GM18499 (cell line): ENCODE data around the gene NUPR1.
"Not testable (repeated sequence)": the region's sequence is repeated elsewhere in the genome, so short reads cannot be mapped to it uniquely, and the experiment has no call there.

Experiments
- ATAC-seq: cut with Tn5 transposase; IDR thresholded peaks from one replicate; pipeline ENCODE4 v1.9.1; 2021; ENCODE audit warnings: moderate number of reproducible peaks; ENCODE audit not compliant: insufficient read depth, unreplicated experiment

The NUPR1 gene

DNA sequence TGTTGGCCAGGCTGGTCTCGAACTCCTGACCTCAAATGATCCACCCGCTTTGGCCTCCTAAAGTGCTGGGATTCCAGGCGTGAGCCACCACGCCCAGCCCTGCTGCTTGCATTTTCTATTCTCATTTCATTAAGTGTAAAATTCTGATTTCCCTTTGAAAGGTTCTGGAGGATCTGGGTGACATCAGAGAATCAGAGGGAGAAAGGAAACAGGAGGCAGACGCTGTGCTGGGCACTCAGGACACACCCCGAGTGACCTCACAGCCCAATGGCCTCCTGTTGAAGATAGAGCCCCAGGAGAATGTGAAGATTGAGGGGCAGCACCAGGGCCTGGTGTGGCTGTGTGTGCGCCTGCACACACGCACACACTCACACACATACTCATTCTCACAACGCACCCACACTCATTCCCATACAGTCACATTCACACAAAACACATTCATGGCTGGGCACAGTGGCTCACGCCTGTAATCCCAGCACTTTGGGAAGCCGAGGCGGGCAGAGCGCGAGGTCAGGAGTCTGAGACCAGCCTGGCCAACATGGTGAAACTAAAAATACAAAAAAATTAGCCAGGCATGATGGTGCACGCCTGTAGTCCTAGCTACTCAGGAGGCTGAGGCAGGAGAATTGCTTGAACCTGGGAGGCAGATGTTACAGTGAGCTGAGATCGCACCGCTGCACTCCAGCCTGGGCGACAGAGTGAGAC lies 38.1 kb downstream of the NUPR1 start:
- not testable (repeated sequence) for ATAC-seq

DNA sequence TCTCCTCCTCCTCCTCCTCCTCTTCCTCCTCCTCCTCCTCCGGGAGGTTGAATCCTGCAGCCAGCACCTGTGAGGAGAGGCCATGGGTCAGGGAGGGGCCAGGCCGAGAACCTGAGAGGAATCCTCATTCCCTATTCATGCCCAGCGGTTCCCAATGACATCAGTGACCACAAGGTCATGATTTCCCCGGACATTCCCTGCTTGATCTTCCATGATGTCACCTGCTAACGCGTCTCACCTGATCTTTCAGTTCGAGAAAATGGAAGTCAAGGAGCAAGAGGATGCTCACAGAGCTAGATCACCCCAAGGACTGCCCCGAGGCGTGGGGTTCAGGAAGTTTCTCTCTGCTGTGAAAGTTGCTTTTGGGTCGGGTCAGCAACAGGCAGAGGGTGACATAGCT lies 38.9 kb downstream of the NUPR1 start:
- no peak for ATAC-seq

DNA sequence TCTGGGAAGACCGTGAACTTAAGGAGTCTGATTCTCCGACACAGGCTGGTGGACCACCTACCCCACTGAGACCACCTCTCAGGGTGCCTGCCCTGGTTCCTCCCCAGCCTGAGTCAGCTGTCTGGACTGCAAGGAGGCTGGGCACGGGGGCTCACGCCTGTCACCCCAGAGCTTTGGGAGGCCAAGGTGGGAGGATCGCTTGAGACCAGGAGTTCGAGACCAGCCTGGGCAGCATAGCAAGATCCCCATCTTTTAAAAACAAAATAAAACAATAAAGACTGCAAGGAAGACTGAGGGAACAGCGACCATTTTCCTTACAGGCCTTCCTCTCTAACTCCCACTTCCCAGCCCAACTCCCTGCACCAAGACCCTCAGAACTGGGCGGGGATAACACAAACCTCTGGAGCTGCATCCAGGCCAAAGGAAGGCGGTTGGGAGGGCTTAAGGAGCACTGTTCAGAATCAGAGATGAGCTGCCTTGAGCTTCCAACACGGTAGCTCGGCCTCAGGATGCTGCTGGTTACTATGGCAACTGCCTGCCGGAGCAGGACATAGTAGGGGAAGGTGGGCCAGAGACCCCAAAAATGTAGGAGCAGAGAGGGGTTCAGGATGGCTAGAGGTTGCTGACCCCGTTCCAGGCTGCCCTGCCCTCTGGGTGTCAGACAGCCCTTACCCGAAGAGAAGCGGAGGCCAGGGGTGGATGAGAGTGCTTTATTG lies 40.0 kb downstream of the NUPR1 start:
- no peak for ATAC-seq

DNA sequence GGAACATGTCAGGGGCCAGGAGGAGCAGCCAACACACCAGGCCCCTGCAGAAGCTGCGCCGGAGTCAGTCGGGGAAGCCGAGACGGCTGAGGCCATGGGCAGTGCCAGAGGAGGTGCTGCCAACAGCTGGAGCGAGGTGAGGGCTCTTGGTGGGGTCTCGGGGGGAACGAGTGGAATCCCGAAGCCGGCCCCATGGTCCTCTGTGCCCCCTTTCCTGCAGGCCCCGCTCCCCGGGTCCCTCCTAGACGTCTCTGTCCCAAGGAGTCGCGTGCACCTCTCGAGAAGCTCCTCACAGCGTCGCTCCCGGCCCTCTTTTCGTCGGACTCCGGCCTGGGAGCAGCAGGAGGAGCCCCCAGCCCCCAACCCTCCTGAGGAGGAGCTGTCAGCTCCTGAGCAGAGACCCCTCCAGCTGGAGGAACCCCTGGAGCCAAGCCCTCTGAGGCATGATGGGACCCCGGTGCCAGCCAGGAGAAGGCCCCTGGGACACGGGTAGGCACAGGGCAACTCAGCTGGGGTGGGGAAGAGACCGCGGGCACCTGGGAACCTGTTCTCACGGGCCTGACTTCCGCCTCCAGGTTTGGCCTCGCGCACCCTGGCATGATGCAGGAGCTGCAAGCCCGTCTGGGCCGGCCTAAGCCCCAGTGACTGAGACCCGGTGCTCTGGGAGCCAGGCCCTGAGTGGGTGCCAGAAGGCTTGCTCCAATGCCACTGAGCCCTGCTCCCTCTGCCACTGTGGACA lies 40.7 kb downstream of the NUPR1 start:
- ATAC-seq = no peak

DNA sequence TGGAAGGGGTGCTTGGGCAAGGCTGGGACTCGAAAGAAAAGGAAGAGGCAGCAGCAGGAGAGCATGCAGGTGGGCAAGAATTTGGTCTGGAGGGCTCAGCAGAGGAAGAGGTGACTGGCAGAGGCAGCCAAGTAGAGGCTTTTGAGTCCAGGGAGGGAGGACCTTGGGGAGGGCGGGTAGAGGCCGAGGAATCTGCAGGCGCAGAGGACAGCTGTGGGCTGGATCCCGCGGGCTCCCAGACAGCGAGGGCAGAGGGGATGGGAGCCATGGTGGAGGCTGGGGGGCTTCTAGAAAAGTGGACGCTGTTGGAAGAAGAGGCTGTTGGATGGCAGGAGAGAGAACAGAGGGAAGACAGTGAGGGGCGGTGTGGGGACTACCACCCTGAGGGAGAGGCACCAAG lies 41.4 kb downstream of the NUPR1 start:
- ATAC-seq = no peak

DNA sequence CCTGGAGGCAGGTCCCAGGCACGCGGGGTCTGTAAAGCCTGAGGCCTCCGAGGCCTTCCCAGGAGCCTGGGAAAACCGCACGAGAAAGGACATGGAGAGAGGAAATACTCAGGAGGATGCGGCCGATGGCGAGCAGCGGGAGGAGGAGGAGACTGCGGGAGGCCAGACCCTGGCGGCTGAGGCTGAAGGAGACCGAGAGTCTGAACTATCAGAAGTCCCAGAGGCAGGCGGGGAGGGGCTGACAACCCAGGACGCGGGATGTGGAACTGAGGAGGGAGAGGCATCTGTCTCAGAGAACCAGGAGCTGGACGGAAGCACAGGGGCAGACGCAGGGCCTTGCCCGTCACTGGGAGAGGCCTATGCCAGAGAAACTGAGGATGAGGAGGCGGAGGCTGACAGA lies 41.9 kb downstream of the NUPR1 start:
- ATAC-seq = no peak

DNA sequence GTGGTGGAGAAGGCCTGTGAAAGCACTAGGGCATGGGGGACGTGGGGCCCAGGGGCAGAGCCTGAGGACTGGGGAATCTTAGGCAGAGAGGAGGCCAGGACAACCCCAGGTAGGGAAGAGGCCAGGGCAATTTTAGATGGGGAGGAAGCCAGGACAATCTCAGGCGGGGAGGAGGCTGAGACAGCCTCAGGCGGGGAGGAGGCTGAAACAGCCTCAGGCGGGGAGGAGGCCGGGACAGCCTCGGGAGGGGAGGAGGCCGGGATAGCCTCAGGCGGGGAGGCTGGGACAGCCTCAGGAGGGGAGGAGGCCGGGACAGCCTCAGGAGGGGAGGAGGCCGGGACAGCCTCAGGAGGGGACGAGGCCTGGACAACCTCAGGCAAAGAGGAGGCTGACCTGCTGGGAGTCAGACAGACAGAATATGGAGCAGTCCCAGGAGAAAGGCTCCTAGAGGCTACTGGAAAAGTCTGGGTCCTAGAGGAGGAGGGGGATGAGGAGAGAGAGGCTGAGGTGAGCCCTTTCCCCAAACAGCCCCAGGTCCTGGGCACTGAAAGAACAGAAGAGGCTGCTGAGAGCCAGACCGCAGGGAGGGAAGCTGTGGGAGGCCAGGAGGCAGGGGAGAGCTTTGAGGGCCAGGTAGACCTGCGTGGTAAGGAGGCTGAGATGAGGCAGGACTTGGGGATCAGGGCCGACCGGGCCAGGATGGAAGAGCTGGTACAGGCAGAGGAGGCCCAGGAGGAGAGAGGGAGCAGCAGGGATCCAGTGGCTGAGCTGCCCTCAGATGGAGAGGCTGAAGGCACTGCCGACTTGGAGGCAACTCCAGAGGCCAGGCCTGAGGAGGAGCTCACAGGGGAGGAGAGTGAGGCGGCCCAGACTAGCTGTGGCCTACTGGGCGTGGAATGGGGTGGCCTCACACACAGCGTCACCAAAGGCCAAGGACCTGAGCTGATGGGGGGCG lies 42.7 kb downstream of the NUPR1 start:
- ATAC-seq = no peak

DNA sequence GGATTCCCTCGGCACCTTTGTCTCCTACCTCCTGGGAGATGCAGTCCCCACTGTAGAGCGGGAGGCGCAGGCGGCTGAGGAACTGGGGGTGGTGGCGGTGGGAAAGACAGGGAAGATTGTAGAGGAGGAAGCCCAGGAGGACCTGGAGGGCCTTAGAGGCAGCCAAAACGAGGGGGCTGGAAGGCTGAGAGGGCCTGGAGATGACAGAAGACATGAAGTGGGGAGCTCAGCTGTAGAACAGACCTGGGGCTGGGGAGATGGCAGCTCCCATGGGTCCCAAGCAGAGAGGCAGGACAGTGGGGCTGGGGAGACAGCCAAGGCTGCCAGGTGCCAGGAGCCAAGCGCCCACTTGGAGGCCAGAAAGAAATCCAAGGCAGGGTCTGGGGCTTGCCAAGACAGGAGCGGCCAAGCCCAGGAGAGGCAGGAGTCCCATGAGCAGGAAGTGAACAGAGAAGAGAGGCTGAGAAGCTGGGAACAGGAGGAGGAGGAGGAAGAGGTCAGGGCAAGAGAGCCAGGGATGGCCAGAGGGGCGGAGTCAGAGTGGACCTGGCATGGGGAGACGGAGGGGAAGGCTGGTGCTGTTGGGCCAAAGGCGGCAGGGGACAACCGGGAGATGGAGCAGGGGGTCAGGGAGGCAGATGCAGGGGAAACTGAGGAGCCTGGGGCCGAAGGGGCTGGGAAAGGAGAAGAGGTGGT lies 43.5 kb downstream of the NUPR1 start:
- no peak for ATAC-seq

DNA sequence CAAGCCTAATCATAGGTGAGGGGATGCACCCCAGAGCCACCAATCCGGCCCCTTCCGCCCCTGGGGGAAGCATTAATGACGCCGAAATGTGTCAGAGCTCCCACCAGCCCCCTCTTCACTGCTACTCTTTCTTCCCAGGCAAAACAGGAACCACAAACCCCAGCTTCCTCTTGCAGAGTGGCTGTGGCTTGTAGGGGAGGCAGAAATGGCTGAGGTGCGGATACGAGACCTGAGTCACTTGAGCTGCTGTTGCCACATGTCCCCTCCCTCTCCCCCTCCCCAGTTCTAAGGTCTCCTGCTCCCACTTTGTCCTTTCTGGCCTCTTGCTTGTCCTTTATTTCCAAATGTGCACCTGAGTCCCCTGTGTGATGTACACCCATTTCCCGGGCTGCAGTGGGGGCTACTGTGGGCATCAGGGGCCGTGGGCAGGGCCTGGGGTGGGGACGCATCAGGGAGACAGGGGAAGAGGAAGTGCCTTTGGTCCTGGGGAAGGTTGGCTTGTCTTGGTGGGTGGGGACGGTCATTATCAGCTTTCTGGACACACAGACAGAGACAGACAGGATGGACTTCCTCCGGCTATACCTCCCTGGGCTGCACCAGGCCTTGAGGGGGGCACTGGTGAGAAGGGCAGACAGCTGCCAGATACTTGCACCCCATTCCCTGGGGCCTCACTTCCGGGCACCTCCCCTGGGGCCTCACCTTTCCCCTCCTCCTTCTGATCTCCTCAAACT lies 44.5 kb downstream of the NUPR1 start, which contains the start of gene APOBR:
Gene APOBR, plus strand, starts transcription at position 523 of the 731 bp plus-strand sequence. Its CDS starts 39 bp downstream, at position 562.
- no peak for ATAC-seq

DNA sequence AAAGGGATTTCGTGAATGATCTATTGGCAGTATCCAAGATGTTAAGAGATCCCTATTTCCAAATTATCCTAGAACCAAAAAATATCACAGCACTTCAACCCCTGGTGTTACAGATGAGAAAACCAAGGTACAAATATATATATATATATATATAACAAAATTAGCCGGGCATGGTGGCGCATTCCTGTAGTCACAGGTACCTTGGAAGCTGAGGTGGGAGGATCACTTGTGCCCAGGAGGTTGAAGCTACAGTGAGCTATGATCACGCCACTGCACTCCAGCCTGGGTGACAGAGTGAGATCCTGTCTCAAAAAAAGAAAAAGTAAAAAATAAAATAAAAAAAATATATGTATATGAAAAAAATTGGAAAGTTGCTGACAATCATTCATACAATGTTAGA lies 46.3 kb downstream of the NUPR1 start:
- ATAC-seq = no peak

DNA sequence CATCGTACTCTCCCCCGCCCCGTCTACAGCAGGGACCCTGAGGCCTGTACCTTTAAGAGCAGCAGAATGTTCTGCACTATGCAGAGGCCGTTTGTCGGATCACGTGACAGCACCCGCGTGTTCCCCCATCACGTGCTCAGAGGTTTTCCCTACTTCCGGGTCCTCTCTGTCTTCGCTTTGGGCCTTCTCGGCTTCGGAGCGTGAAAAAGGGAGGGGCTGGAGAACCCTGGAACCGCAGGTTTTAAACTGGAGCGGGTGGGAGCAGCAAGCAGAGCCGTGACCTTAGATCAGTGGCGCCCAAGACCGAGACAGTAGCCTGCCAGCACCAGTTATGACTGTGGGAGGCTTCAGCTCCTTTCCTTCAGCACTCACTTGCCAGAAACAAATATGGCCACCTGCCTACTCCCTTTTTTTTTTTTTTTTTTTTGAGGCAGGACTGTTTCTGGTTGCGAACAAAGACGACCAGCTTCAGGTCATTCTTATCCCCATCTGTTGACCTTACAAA lies 46.8 kb downstream of the NUPR1 start, which contains the start of gene CLN3:
Gene CLN3, minus strand, starts transcription at position 105 of the 505 bp plus-strand sequence. CDS start 315 bp downstream, outside the sequence.
- peak; percentile 38 for ATAC-seq

DNA sequence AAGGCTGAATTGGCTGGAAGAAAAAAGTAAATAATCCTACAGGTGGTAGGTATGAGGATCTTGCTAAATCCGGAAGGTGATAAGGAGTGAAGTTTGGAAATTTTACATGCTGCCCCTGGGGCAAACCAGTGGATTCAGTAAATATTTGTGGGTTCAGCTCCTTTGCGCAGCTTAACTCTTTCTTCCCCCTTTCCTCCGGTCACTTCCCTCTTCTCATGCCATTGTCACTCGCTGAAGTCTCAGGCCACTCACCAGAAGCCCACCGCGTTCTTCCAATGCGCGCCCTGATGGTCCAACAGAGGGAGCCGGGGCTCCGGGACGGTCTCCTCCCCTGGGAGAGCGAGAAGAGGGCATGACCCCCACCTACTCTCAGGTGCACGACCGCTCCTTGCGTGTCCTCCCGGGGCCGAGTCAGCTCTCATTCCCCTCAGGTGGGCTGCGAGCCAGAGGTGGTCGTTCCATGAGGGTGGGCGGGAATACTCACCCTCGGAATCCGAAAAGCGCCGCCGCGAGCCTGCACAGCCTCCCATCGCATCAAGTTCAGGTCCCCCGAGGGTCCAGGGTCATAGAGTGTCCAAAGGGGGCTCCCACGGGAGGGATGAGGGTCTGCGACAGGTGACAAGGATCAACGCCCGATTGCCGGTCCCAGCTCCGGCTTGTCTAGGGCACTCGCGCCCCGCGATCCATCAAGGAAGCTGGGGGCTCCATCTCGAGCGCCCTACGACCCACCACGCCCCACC lies 47.4 kb downstream of the NUPR1 start:
- no peak for ATAC-seq

DNA sequence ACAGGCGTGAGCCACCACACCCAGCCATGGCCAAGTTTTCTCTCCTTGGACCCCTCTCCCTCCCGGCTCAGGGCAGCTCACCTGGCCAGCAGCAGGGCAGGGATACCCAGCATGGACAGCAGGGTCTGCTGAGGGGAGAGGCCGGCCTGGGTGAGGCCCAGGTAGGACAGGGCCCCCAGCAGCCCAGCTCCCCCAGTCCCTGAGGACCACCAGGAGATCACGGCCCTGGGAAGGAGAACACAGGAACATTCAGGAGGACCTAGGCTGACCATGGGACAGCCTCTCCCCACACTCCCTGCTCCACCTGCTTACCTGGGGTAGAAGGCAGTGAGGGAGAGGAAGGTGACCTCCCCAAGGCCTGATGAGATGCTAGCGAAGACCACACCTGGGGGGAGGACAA lies 52.5 kb downstream of the NUPR1 start:
- ATAC-seq = no peak

DNA sequence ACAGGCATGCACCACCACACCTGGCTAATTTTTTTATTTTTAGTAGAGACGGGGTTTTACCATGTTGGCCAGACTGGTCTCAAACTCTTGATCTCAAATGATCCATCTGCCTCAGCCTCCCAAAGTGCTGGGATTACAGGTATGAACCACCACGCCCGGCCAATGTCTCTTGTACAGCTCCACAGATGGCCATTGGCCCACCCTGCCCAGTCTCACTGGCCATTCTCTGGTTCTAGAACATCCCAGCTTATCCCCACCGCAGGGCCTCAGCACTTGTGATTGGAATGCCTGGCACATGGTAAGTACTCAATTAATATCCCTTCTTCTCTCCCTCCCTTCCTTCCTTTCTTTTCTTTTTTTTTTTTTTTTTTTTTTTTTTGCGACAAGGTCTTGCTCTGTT lies 55.4 kb downstream of the NUPR1 start:
- ATAC-seq = not testable (repeated sequence)
